B cell (primary cell): ENCODE data around the gene XPO5. TPM values are rescaled to one million over a fixed set of nuclear protein-coding genes. Genes with fewer than 3 reads are reported as not detected.

Experiments used
- ATAC-seq: fragments of 200-7000 bp; cut with Tn5 transposase; one replicate; pipeline ENCODE4 v1.10.0; 2021; ENCODE audit warnings: low read depth, mild to moderate bottlenecking, moderate number of reproducible peaks, moderate library complexity
- CTCF ChIA-PET: fragments of 350-600 bp; sonication (Branson Sonifier 250); formaldehyde crosslinking; loops from one replicate; lab custom pipeline; 2021; ENCODE audit warnings: antibody characterized with exemption, inconsistent platforms; lab: Charles Lee
- POLR2A ChIA-PET: fragments of 350-600 bp; sonication (Branson Sonifier 250); formaldehyde crosslinking; loops from one replicate; lab custom pipeline; 2021; ENCODE audit warnings: antibody characterized with exemption; lab: Charles Lee
- DNase-seq: peaks from one replicate; pipeline ENCODE4 v3.0.0; 2013
- H2AFZ ChIP-seq: 2 replicates; pipeline ENCODE4 v1.6.1; 2012; ENCODE audit warnings: mild to moderate bottlenecking, low read depth, low read length; ENCODE audit not compliant: insufficient read depth, poor library complexity, severe bottlenecking
- H3K27ac ChIP-seq, 2 donors: 1 replicate in 1 of 2; 2 replicates in 1 of 2; pipeline ENCODE4 v1.5.1; 2012 to 2013; ENCODE audit warnings: low read length in 2 of 2, mild to moderate bottlenecking in 2 of 2, moderate library complexity in 1 of 2
- H3K27me3 ChIP-seq, 4 experiments: fragments of 200-600 bp in 1 of 4; sonication (generic) in 1 of 4; replicated peaks in 1 of 4; 1 replicate in 2 of 4; 2 replicates in 2 of 4; pipeline versions ENCODE4 v1.6.1 to v1.7.0; 2013 to 2016; ENCODE audit warnings: low read length in 3 of 4, mild to moderate bottlenecking in 2 of 4, mixed read lengths in 1 of 4, moderate library complexity in 1 of 4; ENCODE audit not compliant: insufficient read depth in 4 of 4, control insufficient read depth in 3 of 4; ENCODE audit errors: control extremely low read depth in 1 of 4
- H3K36me3 ChIP-seq, 2 experiments: replicated peaks in 1 of 2; 1 replicate in 1 of 2; 2 replicates in 1 of 2; pipeline versions ENCODE4 v1.6.1 to v1.7.1; 2013; ENCODE audit warnings: low read length in 1 of 2; ENCODE audit not compliant: insufficient read depth in 2 of 2, control insufficient read depth in 1 of 2; ENCODE audit errors: control extremely low read depth in 1 of 2, extremely low read depth in 1 of 2
- H3K4me1 ChIP-seq, 2 donors: fragments of 200-600 bp in 1 of 2; sonication (generic) in 1 of 2; 1 replicate in 1 of 2; 2 replicates in 1 of 2; pipeline versions ENCODE4 v1.5.1 to v1.6.1; 2013 to 2017; ENCODE audit warnings: low read length in 2 of 2; ENCODE audit not compliant: control insufficient read depth in 2 of 2, insufficient read depth in 2 of 2
- H3K4me2 ChIP-seq: replicated peaks from 2 replicates; pipeline ENCODE3; 2012; ENCODE audit warnings: mild to moderate bottlenecking, low read depth, low read length; ENCODE audit not compliant: poor library complexity, severe bottlenecking
- H3K4me3 ChIP-seq, 5 experiments: fragments of 200-600 bp in 1 of 5; sonication (generic) in 1 of 5; 1 replicate in 3 of 5; 2 replicates in 2 of 5; pipeline versions ENCODE4 v1.5.1 to v1.7.0; 2011 to 2016; ENCODE audit warnings: low read length in 4 of 5, mild to moderate bottlenecking in 4 of 5, low read depth in 2 of 5, control low read depth in 1 of 5, moderate library complexity in 1 of 5; ENCODE audit not compliant: insufficient read depth in 1 of 5; ENCODE audit errors: control extremely low read depth in 1 of 5, extremely low read depth in 1 of 5
- H3K79me2 ChIP-seq: fragments of 200-600 bp; sonication (generic); one replicate; pipeline ENCODE4 v1.6.0; 2016; ENCODE audit warnings: low read length; ENCODE audit not compliant: control insufficient read depth, insufficient read depth
- H3K9ac ChIP-seq: fragments of 200-600 bp; sonication (generic); 2 replicates; pipeline ENCODE4 v1.6.1; 2017; ENCODE audit warnings: mild to moderate bottlenecking, low read length, moderate library complexity
- H3K9me3 ChIP-seq, 3 donors: one replicate each; pipeline versions ENCODE4 v1.6.1 to v1.7.1; 2013; ENCODE audit warnings: low read length in 2 of 3; ENCODE audit not compliant: control insufficient read depth in 2 of 3, insufficient read depth in 1 of 3; ENCODE audit errors: control extremely low read depth in 1 of 3
- H4K20me1 ChIP-seq: 2 replicates; pipeline ENCODE4 v1.6.0; 2012; ENCODE audit warnings: mild to moderate bottlenecking, low read length; ENCODE audit not compliant: insufficient read depth, control insufficient read depth, poor library complexity, severe bottlenecking
- H3K27ac Mint-ChIP-seq: one replicate; pipeline ENCODE4 v1.8.0; 2021; ENCODE audit warnings: mixed read lengths
- H3K27me3 Mint-ChIP-seq: one replicate; pipeline ENCODE4 v1.8.0; 2021; ENCODE audit warnings: mixed read lengths
- H3K4me1 Mint-ChIP-seq: one replicate; pipeline ENCODE4 v1.8.0; 2021; ENCODE audit warnings: mixed read lengths
- H3K4me3 Mint-ChIP-seq: one replicate; pipeline ENCODE4 v1.8.0; 2021; ENCODE audit warnings: mixed read lengths
- H3K9me3 Mint-ChIP-seq: one replicate; pipeline ENCODE4 v1.8.0; 2022; ENCODE audit warnings: mixed read lengths; ENCODE audit not compliant: insufficient read depth
- CTCF ChIP-seq: fragments of 200-600 bp; IDR thresholded peaks from one replicate; pipeline ENCODE4 v1.8.0; 2022; ENCODE audit warnings: antibody characterized with exemption, mild to moderate bottlenecking
- EZH2 ChIP-seq: IDR thresholded peaks from 2 replicates; pipeline ENCODE4 v1.6.1; 2012; ENCODE audit warnings: borderline replicate concordance, low read depth, mild to moderate bottlenecking, moderate library complexity, low read length; ENCODE audit not compliant: insufficient read depth, poor library complexity, severe bottlenecking
- WGBS: methylation state at CpG from one replicate; pipeline ENCODE4 v1.1.5; 2013; ENCODE audit warnings: missing lambda C conversion rate; ENCODE audit not compliant: insufficient coverage; 5-methylcytosine and 5-hydroxymethylcytosine counted together
- intact Hi-C: fragments of 100-400 bp; cut with micrococcal nuclease; formaldehyde crosslinking; loops from one replicate; pipeline ENCODE4 v1.10.0; 2022
- polyA plus RNA-seq: library from polyadenylated mRNA; depleted of rRNA; stranded (reverse); fragments of >200 nt; gene quantifications from 2 replicates; pipeline ENCODE4 v1.2.3, GENCODE V29; 2012
- total RNA-seq, 2 donors: library from RNA; stranded (reverse); fragments of 120-200 nt in 1 of 2; gene quantifications; 1 replicate in 1 of 2; 2 replicates in 1 of 2; pipeline versions ENCODE4 v1.2.3 to v1.2.4, GENCODE V29; 2013 to 2022

XPO5 gene
- total and polyA plus RNA-seq, 2 donors (not counting 1 experiment from before 2014, with no cell fraction given): 14.4 to 45.7 TPM

GRCh38 chr6:43511824-43512415 lies 63.9 kb downstream of the XPO5 start:
- ChIA-PET CTCF (interaction anchor here (1.3 kb wide), 1 partner anchor 151 kb away, joined by 3 read pairs; no protein-coding TSS in a partner anchor), POLR2A (no interaction called here)
- ATAC-seq (no peak), DNase-seq (no peak)
- Histone ChIP-seq H3K9me3 (peaks cover 0 to 3% (median 0%) of the 10 kb centered on the region in 3 donors), H3K9ac (no peak overlapping the region), H3K79me2 (peaks cover 23% of the 10 kb centered on the region), H3K4me1 (peaks cover 36 to 43% of the 10 kb centered on the region in 2 donors), H4K20me1 (peaks cover 30% of the 10 kb centered on the region), H3K27me3 (peaks cover 0 to 20% (median 8%) of the 10 kb centered on the region in 4 experiments), H3K4me2 (no peak overlapping the region), H3K27ac (no peak overlapping the region), H2AFZ (no peak overlapping the region), H3K36me3 (peaks cover 0 to 41% of the 10 kb centered on the region in 2 experiments), H3K4me3 (no peak overlapping the region)
- intact Hi-C loops: loop anchor here (10.0 kb wide), 1 partner anchor 587 kb away; the partner anchor contains the start of gene CNPY3
- peaks cover 10% of the 10 kb centered on the region for H3K27me3 Mint-ChIP-seq
- H3K27ac Mint-ChIP-seq: peak overlapping the region; percentile 3
- no peaks in the 10 kb centered on the region for H3K9me3 Mint-ChIP-seq
- peak overlapping the region; percentile 56 for H3K4me3 Mint-ChIP-seq
- WGBS: 100% methylated on average over 5 of the region's 11 CpGs
- peaks cover 50% of the 10 kb centered on the region for H3K4me1 Mint-ChIP-seq
- no peak for TF ChIP-seq EZH2
- TF ChIP-seq CTCF: no peak

GRCh38 chr6:43510827-43511163 lies 65.0 kb downstream of the XPO5 start:
- ChIA-PET POLR2A (interaction anchor here (1.7 kb wide), 1 partner anchor 32 kb away, joined by 6 read pairs; no protein-coding TSS in a partner anchor), CTCF (interaction anchor here (1.0 to 1.8 kb wide), 2 partner anchors 10 to 531 kb away, joined by 3 to 11 read pairs; no protein-coding TSS in a partner anchor)
- no peak for ATAC-seq
- peaks cover 0 to 3% (median 0%) of the 10 kb centered on the region in 3 donors for H3K9me3 ChIP-seq
- H3K27ac Mint-ChIP-seq: no peak overlapping the region
- H3K4me2 ChIP-seq: peak overlapping the region; percentile 97
- peak overlapping the region; percentile 70 for H3K9ac ChIP-seq
- peaks cover 12% of the 10 kb centered on the region for H3K79me2 ChIP-seq
- peak overlapping the region in 2 of 5 experiments; percentile 60 to 74 for H3K4me3 ChIP-seq
- peaks cover 33 to 41% of the 10 kb centered on the region in 2 donors for H3K4me1 ChIP-seq
- H3K36me3 ChIP-seq: peaks cover 0 to 41% of the 10 kb centered on the region in 2 experiments
- no peak overlapping the region for H3K27ac ChIP-seq
- TF ChIP-seq EZH2 (no peak), CTCF (no peak)
- H3K9me3 Mint-ChIP-seq: no peaks in the 10 kb centered on the region
- peaks cover 10% of the 10 kb centered on the region for H3K27me3 Mint-ChIP-seq
- DNase-seq: no peak
- no peak overlapping the region for H2AFZ ChIP-seq
- H3K4me1 Mint-ChIP-seq: peaks cover 48% of the 10 kb centered on the region
- H3K27me3 ChIP-seq: peaks cover 0 to 20% (median 8%) of the 10 kb centered on the region in 4 experiments
- intact Hi-C loops: loop anchor here (1.0 to 10.0 kb wide), 2 partner anchors 33 to 586 kb away; partner anchors contain the start of genes CNPY3 and TJAP1
- 94% methylated on average over 9 of the region's 10 CpGs for WGBS
- peaks cover 30% of the 10 kb centered on the region for H4K20me1 ChIP-seq
- H3K4me3 Mint-ChIP-seq: peak overlapping the region; percentile 98
